MM.1S (cell line): ENCODE results near the gene NEK6.

Experiments used
- DNase-seq: peaks from one replicate; pipeline ENCODE4 v3.0.0-alpha.2; 2015
- H2AFZ ChIP-seq: fragments of 300-600 bp; sonication (generic); 2 replicates; pipeline ENCODE4 v1.6.0; 2016; ENCODE audit warnings: antibody characterized with exemption, low read length
- H3F3A ChIP-seq: fragments of 300-600 bp; sonication (generic); 2 replicates; pipeline ENCODE4 v1.6.1; 2016; ENCODE audit warnings: mild to moderate bottlenecking, antibody characterized with exemption, low read length, moderate library complexity, mixed read lengths; ENCODE audit not compliant: insufficient read depth
- H3K27ac ChIP-seq: fragments of 300-600 bp; sonication (generic); 2 replicates; pipeline ENCODE4 v1.5.1; 2016; ENCODE audit warnings: mild to moderate bottlenecking, low read length
- H3K27me3 ChIP-seq: fragments of 300-600 bp; sonication (generic); replicated peaks from 2 replicates; pipeline ENCODE4 v1.6.0; 2016; ENCODE audit warnings: low read length; ENCODE audit not compliant: insufficient read depth
- H3K36me3 ChIP-seq: fragments of 300-600 bp; sonication (generic); replicated peaks from 2 replicates; pipeline ENCODE4 v1.6.1; 2016; ENCODE audit warnings: mild to moderate bottlenecking, low read length, mixed read lengths; ENCODE audit not compliant: insufficient read depth
- H3K4me1 ChIP-seq: fragments of 300-600 bp; sonication (generic); 2 replicates; pipeline ENCODE4 v1.6.1; 2016; ENCODE audit warnings: low read length, mixed read lengths
- H3K4me2 ChIP-seq: fragments of 300-600 bp; sonication (generic); 2 replicates; pipeline ENCODE4 v1.6.0; 2016; ENCODE audit warnings: low read depth, low read length
- H3K4me3 ChIP-seq: fragments of 300-600 bp; sonication (generic); 2 replicates; pipeline ENCODE4 v1.5.1; 2016; ENCODE audit warnings: low read length, mixed read lengths
- H3K79me2 ChIP-seq: fragments of 300-600 bp; sonication (generic); 2 replicates; pipeline ENCODE4 v1.6.1; 2016; ENCODE audit warnings: mixed run types, low read length, mixed read lengths
- H3K9ac ChIP-seq: fragments of 300-600 bp; sonication (generic); 2 replicates; pipeline ENCODE4 v1.6.1; 2016; ENCODE audit warnings: low read length, mixed read lengths
- H3K9me2 ChIP-seq: fragments of 300-600 bp; sonication (generic); replicated peaks from 2 replicates; pipeline ENCODE4 v1.6.1; 2016; ENCODE audit warnings: mild to moderate bottlenecking, low read length, mixed read lengths; ENCODE audit not compliant: insufficient read depth
- H3K9me3 ChIP-seq: fragments of 300-600 bp; sonication (generic); replicated peaks from 2 replicates; pipeline ENCODE4 v1.6.1; 2016; ENCODE audit warnings: mild to moderate bottlenecking, low read length, mixed read lengths; ENCODE audit not compliant: insufficient read depth
- H4K20me1 ChIP-seq: fragments of 300-600 bp; sonication (generic); 2 replicates; pipeline ENCODE4 v1.6.1; 2016; ENCODE audit warnings: mild to moderate bottlenecking, low read length, moderate library complexity, mixed read lengths; ENCODE audit not compliant: insufficient read depth
- CTCF ChIP-seq: fragments of 300-600 bp; sonication (generic); IDR thresholded peaks from 2 replicates; pipeline ENCODE4 v1.5.1; 2016; ENCODE audit warnings: antibody characterized with exemption, low read length, mixed read lengths
- EZH2 ChIP-seq: fragments of 300-600 bp; sonication (generic); optimal IDR thresholded peaks from 2 replicates; pipeline ENCODE3; 2017; ENCODE audit warnings: low read depth, mild to moderate bottlenecking, antibody characterized with exemption, low read length, mixed read lengths
- EZH2phosphoT487 ChIP-seq: fragments of 300-600 bp; sonication (generic); IDR thresholded peaks from 2 replicates; pipeline ENCODE4 v1.6.1; 2018; ENCODE audit warnings: antibody characterized with exemption, low read length

NEK6 gene

GRCh38 chr9:124333203-124333579 lies 75.4 kb downstream of the NEK6 start:
- H3F3A ChIP-seq: no peaks in the 10 kb centered on the region
- H2AFZ ChIP-seq: no peak overlapping the region
- no peaks in the 10 kb centered on the region for H4K20me1 ChIP-seq
- no peak overlapping the region for H3K4me3 ChIP-seq
- H3K4me1 ChIP-seq: no peaks in the 10 kb centered on the region
- no peaks in the 10 kb centered on the region for H3K9me2 ChIP-seq
- no peak overlapping the region for H3K4me2 ChIP-seq
- no peaks in the 10 kb centered on the region for H3K27me3 ChIP-seq
- TF ChIP-seq EZH2: no peak
- no peak for TF ChIP-seq CTCF
- no peak for TF ChIP-seq EZH2phosphoT487
- no peak for DNase-seq
- H3K36me3 ChIP-seq: no peaks in the 10 kb centered on the region
- no peaks in the 10 kb centered on the region for H3K79me2 ChIP-seq
- H3K27ac ChIP-seq: no peak overlapping the region
- H3K9ac ChIP-seq: no peak overlapping the region
- no peaks in the 10 kb centered on the region for H3K9me3 ChIP-seq

- H3K4me3 ChIP-seq: no peak overlapping the region
- TF ChIP-seq EZH2phosphoT487 (no peak), CTCF (no peak), EZH2 (no peak)
- no peaks in the 10 kb centered on the region for H4K20me1 ChIP-seq
- H3F3A ChIP-seq: no peaks in the 10 kb centered on the region
- H3K4me2 ChIP-seq: no peak overlapping the region
- H3K9me2 ChIP-seq: no peaks in the 10 kb centered on the region
- H2AFZ ChIP-seq: no peak overlapping the region
- H3K27ac ChIP-seq: no peak overlapping the region
- no peaks in the 10 kb centered on the region for H3K79me2 ChIP-seq
- H3K9ac ChIP-seq: no peak overlapping the region
- no peaks in the 10 kb centered on the region for H3K4me1 ChIP-seq
- no peaks in the 10 kb centered on the region for H3K36me3 ChIP-seq
- H3K9me3 ChIP-seq: no peaks in the 10 kb centered on the region
- no peaks in the 10 kb centered on the region for H3K27me3 ChIP-seq
- DNase-seq: no peak
These were observed 77.0 kb downstream of the NEK6 start for GRCh38 chr9:124334568-124335319.

- Histone ChIP-seq H3K4me1 (no peaks in the 10 kb centered on the region), H2AFZ (no peak overlapping the region), H3K9me3 (no peaks in the 10 kb centered on the region), H3K36me3 (no peaks in the 10 kb centered on the region), H4K20me1 (no peaks in the 10 kb centered on the region), H3K4me2 (no peak overlapping the region), H3K79me2 (no peaks in the 10 kb centered on the region), H3K9ac (no peak overlapping the region), H3K4me3 (no peak overlapping the region), H3K27ac (no peak overlapping the region), H3K27me3 (no peaks in the 10 kb centered on the region), H3K9me2 (no peaks in the 10 kb centered on the region), H3F3A (no peaks in the 10 kb centered on the region)
- DNase-seq: no peak
- TF ChIP-seq CTCF (no peak), EZH2phosphoT487 (no peak), EZH2 (no peak)
These were observed 77.6 kb downstream of the NEK6 start for GRCh38 chr9:124335320-124335707.
